NCI-H2029 (cell line): ENCODE data around the gene RAPGEF5.

Experiments
- DNase-seq: peaks from one replicate; lab custom pipeline; 2025; lab: John Stamatoyannopoulos, UW

Gene RAPGEF5

GRCh38 chr7:22189230-22189629 lies 167.7 kb downstream of the RAPGEF5 start:
- DNase-seq: no peak

DNA sequence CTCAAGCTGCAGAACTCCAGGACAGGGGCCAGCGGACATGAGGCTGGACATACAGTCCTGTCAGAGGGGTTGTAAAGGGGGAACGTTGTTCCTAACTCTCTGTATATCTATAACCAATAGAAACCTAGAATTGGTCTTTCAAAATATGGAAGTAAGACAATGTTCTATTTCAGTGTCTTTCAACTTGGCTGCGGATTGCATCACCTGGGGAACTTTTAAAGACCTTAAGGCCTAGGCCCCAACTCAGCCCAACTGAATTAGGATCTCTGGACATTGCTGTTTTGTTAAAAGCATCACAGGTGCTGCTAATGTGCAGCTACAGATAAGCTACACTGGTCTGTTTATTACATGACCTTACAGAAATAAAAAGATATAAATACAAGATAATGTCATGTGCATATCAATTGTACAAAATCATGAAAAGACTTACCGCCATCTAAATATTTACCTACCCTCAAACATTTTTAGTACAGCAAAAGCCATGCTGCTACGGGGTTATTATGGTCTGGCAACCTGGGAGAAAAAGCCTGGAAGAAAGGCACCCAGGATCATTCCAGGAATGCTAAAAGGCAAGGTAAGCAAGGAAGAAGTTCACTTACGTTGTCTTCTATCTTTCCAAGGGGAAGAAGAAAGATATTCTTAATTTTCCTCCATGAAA lies 169.1 kb downstream of the RAPGEF5 start:
- DNase-seq: no peak

DNA sequence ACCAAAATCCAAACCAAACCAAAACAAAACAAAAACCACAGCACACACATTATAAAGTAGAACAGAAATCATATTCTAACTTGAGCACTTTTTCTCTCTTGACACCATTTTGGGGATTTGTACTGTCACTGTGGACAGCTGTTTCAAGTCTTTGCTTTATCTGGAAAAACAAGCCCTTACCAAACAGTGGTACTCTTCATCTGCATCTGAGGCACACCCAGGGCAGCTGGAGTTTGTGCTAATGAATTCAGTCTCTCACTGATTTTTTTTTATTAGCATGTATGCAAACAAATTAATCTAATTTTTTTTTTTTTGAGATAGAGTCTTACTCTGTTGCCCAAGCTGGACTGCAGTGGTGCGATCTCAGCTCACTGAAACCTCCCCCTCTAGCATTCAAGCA lies 171.4 kb downstream of the RAPGEF5 start:
- DNase-seq: no peak

- DNase-seq: no peak
Measured at GRCh38 chr7:22184549-22185199, 172.3 kb downstream of the RAPGEF5 start.

DNA sequence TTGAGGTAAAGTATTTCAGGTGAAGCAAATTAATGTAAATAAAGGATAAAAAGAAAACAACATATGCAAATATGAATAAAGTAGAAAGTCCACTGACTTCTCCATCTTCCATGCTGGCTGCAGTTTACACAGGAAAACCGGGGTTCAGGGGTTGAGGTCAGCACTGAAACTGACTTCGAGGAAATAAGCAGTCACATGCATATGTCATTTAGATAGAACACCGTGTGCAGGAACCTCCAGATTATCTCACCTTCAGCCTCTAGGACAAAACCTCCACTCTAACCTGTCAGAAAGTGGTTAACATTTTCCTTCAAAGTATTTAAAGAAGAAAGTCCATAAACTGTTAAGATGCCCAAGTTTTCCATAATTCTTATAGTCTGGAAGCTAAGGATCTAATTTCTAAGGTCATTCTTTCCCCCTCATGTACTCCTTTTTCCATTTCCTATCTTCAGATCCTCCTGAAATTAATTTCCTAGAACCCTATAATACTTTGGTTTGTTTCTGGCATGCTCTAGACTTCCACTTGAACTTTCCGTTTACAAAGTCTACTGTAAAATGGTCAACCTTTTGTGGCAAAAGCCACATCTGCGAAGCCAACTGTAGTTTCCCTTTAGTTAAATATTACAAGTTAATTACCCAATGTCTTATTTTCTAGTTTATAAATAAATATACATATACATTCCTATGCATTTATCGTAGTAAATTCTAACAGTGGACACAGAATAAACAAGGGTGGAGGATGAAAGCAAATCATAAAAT lies 173.3 kb downstream of the RAPGEF5 start:
- DNase-seq: no peak

DNA sequence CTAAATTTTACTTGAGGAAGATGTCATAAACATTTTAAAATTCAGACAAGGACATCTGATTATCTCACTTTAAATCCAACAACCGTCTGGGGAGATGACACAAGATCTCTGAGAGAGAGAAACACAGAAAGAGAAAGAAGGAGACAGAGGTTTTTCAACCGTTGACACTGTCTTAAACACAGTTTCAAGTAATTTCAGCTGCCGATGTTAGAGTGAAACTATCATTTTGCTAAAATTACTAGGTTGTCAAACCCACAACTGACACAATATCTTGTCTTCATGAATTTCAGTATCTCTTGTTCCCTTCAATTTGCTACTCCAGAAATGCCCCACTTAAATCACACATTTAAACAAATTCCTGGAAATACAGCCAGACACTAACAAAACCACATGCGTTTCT lies 174.8 kb downstream of the RAPGEF5 start:
- no peak for DNase-seq

GRCh38 chr7:22181663-22182062 lies 175.3 kb downstream of the RAPGEF5 start:
- no peak for DNase-seq

DNA sequence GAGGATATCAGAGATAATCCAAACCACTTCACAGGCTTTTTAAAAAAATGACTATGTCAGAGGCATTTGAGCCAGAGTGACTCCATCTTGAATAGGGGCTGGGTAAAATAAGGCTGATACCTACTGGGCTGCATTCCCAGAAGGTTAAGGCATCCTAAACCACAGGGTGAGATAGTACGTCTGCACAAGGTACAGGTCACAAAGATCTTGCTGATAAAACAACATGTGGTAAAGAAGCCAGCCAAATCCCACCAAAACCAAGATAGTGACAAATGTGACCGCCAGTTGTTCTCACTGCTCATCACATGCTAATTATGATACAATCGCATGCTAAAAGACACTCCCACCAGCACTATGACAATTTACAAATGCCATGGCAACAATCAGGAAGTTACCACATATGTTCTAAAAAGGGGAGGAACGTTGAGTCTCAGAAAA lies 177.5 kb downstream of the RAPGEF5 start:
- DNase-seq: no peak

GRCh38 chr7:22178735-22179134 lies 178.2 kb downstream of the RAPGEF5 start:
- no peak for DNase-seq

GRCh38 chr7:22176791-22177412 lies 180.1 kb downstream of the RAPGEF5 start:
- no peak for DNase-seq

DNA sequence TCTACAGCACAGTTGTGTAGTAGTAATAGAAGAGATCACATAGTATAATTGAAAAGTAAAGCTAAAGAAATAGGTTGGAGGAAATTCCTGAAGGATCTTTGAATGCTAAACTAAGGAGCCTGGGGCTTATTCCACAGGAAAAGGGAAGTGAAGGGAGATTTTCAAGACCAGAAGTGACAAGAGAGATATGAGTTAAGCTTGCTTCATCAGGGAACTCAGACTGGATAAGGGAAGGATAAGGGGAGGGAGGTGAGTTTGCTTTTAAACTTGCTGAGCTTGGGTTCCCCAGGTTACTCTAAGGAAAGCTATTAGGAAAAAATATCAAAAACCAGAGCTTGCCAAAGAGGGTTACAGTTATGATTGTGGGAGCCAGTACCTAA lies 182.4 kb downstream of the RAPGEF5 start:
- DNase-seq: no peak

GRCh38 chr7:22173685-22174573 lies 183.0 kb downstream of the RAPGEF5 start:
- no peak for DNase-seq

- DNase-seq: no peak
Measured at GRCh38 chr7:22168129-22168634, 188.8 kb downstream of the RAPGEF5 start.

GRCh38 chr7:22167482-22167881 lies 189.5 kb downstream of the RAPGEF5 start:
- no peak for DNase-seq

- no peak for DNase-seq
Measured at GRCh38 chr7:22166928-22167327, 190.0 kb downstream of the RAPGEF5 start.

DNA sequence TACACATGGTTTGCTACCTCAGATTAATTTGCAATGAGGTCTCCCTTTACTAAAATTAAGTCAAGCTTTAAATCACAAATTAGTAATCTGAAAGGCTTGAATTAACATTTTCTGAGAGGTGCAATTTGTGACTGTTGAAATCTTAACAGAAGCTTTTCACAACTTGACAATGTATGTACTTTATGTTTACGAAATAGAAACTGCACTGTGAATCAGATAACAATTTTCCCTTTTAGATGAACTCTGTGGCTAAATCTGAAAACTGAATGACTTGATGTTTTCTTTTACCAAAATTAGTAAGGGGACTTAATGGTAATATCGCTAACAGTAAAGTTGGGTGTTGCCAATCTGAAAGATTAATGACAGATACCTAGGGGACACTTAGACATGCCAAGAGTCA lies 197.6 kb downstream of the RAPGEF5 start:
- DNase-seq: no peak

- no peak for DNase-seq
Measured at GRCh38 chr7:22157552-22157951, 199.4 kb downstream of the RAPGEF5 start.

DNA sequence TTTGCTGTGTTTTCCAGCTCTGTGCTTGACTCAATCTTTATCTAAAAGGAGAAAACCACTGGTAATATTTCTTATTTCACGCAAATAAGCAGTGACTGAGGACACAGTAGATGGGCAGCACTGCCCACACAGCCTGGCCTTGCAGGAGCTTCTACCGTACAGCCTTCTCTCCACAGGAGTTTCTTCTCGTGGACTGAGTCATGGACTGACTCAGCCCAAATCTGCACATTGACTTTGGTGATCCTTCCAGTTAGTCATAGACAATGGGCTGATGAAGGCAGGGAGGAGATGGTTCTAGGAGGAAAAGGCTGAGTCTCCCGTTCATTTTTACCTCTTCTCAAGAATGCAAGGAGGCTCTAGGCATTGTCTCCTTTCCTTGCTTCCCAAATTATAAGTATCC lies 200.7 kb downstream of the RAPGEF5 start:
- no peak for DNase-seq

DNA sequence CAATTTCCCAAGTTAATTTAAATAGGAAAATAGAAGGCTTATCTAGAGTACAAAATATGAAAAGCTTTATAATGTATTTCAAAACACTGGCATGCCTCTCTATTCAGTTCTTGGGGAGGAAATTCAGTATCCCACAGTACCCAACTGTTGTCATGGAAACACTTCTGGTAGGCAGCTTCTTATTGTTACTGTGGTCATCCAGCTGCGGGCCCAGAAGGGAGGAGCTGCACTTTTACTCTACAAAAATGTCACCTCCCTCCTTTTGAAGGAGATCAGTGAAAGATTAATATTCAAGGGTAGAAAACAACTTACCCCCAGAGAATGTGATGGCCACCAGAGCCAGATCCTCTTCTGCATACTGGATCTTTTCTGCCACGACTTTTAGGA lies 202.8 kb downstream of the RAPGEF5 start:
- DNase-seq: no peak

GRCh38 chr7:22153432-22154142 lies 203.4 kb downstream of the RAPGEF5 start:
- no peak for DNase-seq

DNA sequence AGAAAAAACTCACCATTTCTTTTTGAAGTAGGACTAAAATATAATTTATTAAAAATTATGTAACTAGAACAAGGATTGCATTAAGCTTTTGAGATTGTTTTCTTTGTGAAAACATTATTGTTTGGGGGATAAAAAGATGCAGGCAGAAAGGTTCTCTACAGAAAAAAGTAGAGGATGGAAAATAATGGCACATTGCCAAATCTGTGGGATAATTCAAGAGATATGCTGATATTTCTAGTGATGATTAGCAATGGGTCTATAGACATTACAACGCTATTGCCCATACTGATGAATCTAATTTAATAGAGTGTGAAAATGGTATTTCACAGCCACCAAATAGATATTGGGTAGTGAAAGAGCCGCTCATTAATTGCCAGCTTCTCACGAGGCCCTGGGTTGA lies 204.3 kb downstream of the RAPGEF5 start:
- no peak for DNase-seq
